HS-27A (cell line): ENCODE data around the gene HERC2.

ENCODE experiments used
- DNase-seq: peaks from one replicate; pipeline ENCODE4 v3.0.0-alpha.2; 2012; ENCODE audit warnings: low read depth, missing footprints

HERC2 gene

DNA sequence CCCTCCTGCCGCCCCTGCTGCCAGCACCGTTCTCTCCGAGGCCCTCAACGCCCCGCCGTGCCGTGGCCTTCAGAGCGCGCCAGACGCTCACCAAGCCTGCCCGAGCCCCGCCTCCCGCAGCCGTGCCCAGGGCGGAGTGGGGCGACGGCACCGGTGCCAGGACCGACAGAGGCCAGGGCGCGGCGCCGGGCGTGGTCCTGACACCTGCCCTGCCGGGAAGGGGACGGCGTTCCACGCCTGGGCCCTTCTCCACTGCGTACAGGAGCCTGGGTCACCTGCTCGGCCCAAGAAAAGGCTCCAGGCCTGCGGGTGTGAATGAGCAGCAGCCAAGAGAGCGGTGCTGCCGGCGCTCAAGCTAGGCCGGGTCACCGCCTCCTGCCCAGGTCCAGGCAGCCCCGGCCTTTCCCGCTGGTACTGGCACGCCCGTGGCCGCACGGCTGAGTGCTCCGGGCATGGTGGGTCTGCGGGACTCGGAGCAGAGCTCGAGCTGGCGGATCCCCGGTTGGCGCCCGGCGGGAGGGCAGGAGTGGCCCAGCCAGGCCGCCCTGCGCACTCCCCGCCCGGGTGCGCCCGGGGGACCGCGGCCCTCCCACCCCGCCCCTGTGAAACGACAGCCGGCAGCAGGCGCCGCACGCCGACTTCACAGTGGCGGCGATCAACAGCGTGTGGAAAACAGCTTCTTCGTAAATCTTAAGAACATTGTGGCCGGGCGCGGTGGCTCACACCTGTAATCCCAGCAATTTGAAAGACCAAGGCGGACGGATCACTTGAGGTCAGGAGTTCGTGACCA, 227.1 kb downstream of the HERC2 start:
- no peak for DNase-seq

DNA sequence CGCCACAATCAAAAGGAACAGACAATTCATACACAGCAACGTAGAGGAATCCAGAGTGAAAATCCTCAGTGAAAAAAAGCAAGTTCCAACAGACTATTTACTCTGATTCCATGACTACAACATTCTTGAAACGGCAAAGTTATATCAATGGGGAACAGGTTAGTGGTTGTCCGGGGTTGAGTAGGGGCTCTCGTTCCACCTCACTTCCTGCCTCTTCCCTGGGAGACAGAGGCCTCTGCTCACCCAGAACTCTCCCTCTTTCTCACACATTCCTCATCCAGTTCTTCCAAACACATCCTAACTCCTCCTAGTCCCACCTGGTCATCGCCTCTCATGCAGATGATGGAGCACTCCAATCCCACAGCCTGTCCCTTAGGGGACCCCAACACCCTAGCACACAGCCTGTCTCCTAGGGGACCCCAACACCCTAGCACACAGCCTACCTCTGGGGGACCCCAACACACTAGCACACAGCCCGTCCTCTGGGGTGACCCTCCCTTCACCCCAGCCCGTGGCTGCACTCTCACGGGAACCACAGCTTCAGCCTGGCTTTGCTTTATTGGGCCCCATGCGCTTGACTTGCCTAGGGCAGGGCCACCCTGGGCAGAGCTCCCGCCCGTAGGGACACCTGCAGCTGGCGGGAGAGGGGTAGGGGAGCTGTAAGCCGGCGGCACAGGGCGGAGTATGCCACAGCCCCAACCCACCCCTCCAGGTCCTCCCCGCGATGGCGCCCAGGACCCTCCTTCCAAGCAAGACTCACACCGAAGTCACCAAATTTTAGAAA, 228.0 kb downstream of the HERC2 start:
- no peak for DNase-seq

GRCh38 chr15:28091313-28091712, 230.7 kb downstream of the HERC2 start:
- DNase-seq: no peak

GRCh38 chr15:28086175-28086703, 235.7 kb downstream of the HERC2 start:
- DNase-seq: peak; percentile 3

- DNase-seq: no peak
Observed at GRCh38 chr15:28085489-28086174, 236.3 kb downstream of the HERC2 start.

DNA sequence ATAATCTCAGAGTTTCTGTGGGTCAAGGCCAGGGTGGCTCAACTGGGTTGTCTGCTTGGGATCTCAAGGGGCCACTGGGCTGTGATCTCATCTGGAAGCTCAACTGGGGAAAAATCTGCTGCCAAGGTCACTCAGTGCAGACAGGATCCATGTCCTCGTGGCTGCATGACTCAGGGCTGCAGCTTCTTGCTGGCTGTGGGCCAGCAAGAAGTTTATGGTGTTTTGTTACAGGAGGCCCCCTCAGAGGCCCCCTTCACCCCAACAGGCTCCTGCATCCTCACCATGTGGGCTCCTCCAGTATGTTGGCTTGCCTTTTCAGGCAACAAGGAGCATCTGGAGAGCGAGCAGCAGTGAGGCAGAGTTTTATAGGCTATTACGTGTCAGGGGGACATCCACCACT, 237.4 kb downstream of the HERC2 start:
- DNase-seq: no peak

DNA sequence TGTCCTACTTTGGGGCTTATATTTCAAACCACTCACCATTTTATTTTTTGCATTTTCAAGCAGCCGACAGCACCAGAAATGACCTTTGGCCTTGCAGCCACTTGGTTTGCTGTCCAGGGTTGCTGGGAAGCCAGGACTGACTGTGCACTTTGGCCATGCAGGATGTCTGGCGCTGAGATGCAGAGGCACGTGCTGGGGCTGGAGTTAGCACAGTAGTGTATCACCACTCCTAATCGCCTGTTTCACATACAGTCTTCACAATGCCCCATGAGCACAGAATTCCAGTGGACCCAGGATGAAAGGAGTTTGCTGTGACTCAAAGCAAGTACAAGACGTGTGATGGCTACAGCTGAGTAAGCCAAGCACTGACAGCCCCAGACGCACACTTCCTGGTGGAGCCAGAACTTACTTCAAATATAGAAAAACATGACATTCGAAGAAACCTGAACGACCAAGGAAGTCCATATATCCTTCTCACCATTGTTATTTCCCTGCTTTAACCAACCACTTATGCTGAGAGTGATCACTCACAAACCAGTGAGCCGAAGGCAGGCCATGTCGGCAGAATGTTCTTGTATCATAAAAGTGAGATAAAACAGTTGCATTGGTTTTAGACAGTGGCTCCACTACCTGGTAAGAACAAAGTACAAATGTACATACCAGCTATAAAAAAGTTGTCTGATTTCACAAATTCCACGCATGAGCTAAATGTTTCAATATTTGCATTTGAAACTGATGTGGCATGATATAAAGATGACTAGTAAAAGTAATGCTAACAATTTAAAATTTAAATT, 238.9 kb downstream of the HERC2 start:
- no peak for DNase-seq

DNA sequence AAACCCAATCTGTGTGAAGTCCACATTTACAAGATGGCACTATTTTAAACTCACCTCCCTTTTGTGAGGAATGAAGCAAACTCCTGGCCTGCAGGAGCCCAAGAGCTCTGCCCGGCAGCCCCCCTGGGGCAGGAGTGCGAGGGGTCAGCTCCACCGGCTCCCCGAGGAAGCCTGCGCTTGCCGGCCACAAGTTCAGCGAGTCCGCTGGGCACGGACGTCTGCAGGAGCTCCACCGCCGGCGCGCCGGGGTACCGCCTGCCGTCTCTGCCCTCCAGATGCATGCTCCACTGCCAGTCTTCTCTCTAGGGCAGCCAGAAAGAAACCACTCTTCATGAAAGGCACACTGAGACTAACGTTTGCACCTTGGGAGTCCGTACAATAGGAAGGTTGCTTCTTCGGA, 240.4 kb downstream of the HERC2 start:
- DNase-seq: no peak

GRCh38 chr15:28080386-28080785, 241.6 kb downstream of the HERC2 start:
- no peak for DNase-seq

DNA sequence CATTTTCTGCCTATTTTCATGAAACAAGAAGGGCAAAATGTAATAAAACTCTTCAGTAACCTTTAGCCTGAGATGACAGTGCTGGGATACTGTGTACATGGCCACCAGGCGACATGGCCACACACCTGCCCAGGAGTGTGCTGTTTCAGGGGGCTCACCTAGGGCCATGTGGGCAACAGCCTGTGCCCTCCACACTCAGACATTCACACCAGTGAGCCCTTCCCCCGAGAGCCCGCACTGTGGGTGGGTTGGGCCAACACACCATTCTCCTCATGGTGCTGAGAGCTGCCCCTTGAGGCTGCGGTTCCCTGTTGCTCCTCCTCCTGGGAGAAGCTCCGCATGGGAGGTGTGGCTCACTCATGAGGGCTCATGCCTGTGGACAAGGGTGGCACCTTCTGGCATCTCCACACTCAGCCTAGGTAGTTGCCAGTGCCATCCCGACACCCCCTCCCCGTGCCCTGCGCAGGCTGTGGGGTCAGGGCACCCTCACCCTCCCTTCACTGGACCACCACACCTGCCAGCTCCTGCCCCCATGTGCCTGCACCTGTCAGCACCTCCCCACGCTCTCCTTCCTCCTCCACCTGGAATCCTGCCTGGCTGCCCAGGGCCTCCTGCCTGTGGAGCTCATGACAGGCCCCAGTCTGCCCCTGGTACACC, 242.5 kb downstream of the HERC2 start:
- DNase-seq: no peak

- DNase-seq: no peak
Observed at GRCh38 chr15:28078191-28078719, 243.7 kb downstream of the HERC2 start.

- DNase-seq: no peak
Observed at GRCh38 chr15:28075573-28075972, 246.4 kb downstream of the HERC2 start.

- DNase-seq: no peak
Observed at GRCh38 chr15:28068930-28069329, 253.0 kb downstream of the HERC2 start.

GRCh38 chr15:28066231-28066630, 255.7 kb downstream of the HERC2 start:
- DNase-seq: no peak
